Measurements from ENCODE around the gene ELMO1.

- TF ChIP-seq POLR2A (IDR thresholded peaks at IDR 0.05), result no peak
- no peak for TF ChIP-seq CTCF (IDR thresholded peaks at IDR 0.05)
Observed at GRCh38 chr7:37251222-37251621, 197.4 kb downstream of the ELMO1 start.

Data from lower leg skin (tissue), 3 donors.